ENCODE measurements around the gene LINGO1. TPM values are rescaled to one million over a fixed set of nuclear protein-coding genes. Genes with fewer than 3 reads are reported as not detected.

The LINGO1 gene
- total RNA-seq, 1 donor from 2014 or later: not detected

DNA sequence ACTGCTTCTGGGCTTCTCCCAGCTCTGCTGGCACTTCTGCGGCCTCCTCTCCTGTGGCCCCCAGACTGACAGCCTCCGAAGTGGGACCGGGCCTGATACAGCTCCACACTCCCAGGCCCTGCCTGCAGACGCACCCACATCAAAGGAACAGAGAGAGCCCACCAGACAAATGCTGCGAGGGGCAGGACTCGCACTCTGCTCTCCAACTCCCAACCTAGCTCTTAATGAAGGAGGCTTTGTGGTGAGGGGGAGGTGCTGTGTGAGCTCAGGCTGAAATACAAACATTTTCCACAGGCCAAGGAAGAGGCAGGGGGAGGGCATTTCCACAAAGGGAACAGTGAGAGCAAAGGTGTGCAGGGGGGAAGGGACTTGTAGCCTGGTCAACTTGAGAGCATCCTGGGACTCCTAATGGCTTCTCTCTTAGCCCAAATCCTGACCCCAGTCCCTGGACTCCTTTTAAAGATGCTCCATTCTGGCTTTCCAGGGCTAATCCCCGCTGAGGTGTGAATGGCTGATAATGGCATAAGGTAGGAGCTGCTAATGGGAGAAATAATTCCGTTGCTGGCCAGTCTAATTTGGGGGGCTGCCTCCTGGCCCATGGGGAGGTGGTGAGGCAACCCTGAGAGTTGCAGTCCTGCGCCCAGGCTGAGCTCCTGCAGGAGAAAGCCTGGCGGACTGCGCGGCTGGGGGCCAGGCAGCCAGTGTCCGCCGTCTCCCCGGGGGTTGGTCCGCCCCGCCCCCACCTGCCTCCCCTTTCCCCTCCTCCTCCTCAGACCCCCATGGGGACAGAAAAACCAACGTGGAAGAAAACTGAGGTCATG, 9.6 kb downstream of the LINGO1 start:
- no peak for ATAC-seq (ENCODE audit: low read depth)
- TF ChIP-seq, protein P1, sequence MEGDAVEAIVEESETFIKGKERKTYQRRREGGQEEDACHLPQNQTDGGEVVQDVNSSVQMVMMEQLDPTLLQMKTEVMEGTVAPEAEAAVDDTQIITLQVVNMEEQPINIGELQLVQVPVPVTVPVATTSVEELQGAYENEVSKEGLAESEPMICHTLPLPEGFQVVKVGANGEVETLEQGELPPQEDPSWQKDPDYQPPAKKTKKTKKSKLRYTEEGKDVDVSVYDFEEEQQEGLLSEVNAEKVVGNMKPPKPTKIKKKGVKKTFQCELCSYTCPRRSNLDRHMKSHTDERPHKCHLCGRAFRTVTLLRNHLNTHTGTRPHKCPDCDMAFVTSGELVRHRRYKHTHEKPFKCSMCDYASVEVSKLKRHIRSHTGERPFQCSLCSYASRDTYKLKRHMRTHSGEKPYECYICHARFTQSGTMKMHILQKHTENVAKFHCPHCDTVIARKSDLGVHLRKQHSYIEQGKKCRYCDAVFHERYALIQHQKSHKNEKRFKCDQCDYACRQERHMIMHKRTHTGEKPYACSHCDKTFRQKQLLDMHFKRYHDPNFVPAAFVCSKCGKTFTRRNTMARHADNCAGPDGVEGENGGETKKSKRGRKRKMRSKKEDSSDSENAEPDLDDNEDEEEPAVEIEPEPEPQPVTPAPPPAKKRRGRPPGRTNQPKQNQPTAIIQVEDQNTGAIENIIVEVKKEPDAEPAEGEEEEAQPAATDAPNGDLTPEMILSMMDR (IDR thresholded peaks at IDR 0.05): no peak
- Mint-ChIP-seq H3K9me3 (no peaks in the 10 kb centered on the region), H3K27ac (no peak overlapping the region), H3K36me3 (ENCODE audit: low read depth) (no peaks in the 10 kb centered on the region), H3K4me1 (no peaks in the 10 kb centered on the region), H3K4me3 (no peak overlapping the region), H3K27me3 (peaks cover 4% of the 10 kb centered on the region)
- intact Hi-C loops (cut with micrococcal nuclease): no loop called here
- POLR2A ChIA-PET: no interaction called here
- no peak for DNase-seq
- CTCF ChIA-PET: no interaction called here

- no peaks in the 10 kb centered on the region for H3K36me3 Mint-ChIP-seq (ENCODE audit: low read depth)
- TF ChIP-seq, protein P1 (IDR thresholded peaks at IDR 0.05): no peak
- DNase-seq (no peak), ATAC-seq (ENCODE audit: low read depth) (no peak)
- no peak overlapping the region for H3K27ac Mint-ChIP-seq
- ChIA-PET CTCF (no interaction called here), POLR2A (no interaction called here)
- H3K4me1 Mint-ChIP-seq: no peaks in the 10 kb centered on the region
- H3K27me3 Mint-ChIP-seq: peaks cover 4% of the 10 kb centered on the region
- no peak overlapping the region for H3K4me3 Mint-ChIP-seq
- no peaks in the 10 kb centered on the region for H3K9me3 Mint-ChIP-seq
- intact Hi-C loops (cut with micrococcal nuclease): no loop called here
Measured at GRCh38 chr15:77622209-77622933, 10.3 kb downstream of the LINGO1 start.

- TF ChIP-seq, protein P1 (IDR thresholded peaks at IDR 0.05): no peak
- ATAC-seq (ENCODE audit: low read depth) (no peak), DNase-seq (no peak)
- intact Hi-C loops (cut with micrococcal nuclease): no loop called here
- POLR2A ChIA-PET: no interaction called here
- Mint-ChIP-seq H3K27me3 (peaks cover 4% of the 10 kb centered on the region), H3K4me1 (no peaks in the 10 kb centered on the region), H3K9me3 (no peaks in the 10 kb centered on the region), H3K36me3 (ENCODE audit: low read depth) (no peaks in the 10 kb centered on the region), H3K4me3 (no peak overlapping the region), H3K27ac (no peak overlapping the region)
- CTCF ChIA-PET: no interaction called here
Measured at GRCh38 chr15:77621847-77622208, 10.9 kb downstream of the LINGO1 start.

GRCh38 chr15:77620960-77621647, 11.6 kb downstream of the LINGO1 start:
- Mint-ChIP-seq H3K4me3 (no peak overlapping the region), H3K4me1 (no peaks in the 10 kb centered on the region), H3K36me3 (ENCODE audit: low read depth) (no peaks in the 10 kb centered on the region), H3K27me3 (peaks cover 4% of the 10 kb centered on the region), H3K27ac (no peak overlapping the region), H3K9me3 (no peaks in the 10 kb centered on the region)
- intact Hi-C loops (cut with micrococcal nuclease): no loop called here
- POLR2A ChIA-PET: no interaction called here
- CTCF ChIA-PET: no interaction called here
- DNase-seq: no peak
- no peak for ATAC-seq (ENCODE audit: low read depth)
- TF ChIP-seq, protein P1 (IDR thresholded peaks at IDR 0.05): no peak

GRCh38 chr15:77620297-77620696, 12.4 kb downstream of the LINGO1 start:
- no peak for ATAC-seq (ENCODE audit: low read depth)
- Mint-ChIP-seq H3K4me1 (no peaks in the 10 kb centered on the region), H3K27me3 (peaks cover 4% of the 10 kb centered on the region), H3K27ac (no peak overlapping the region), H3K4me3 (no peak overlapping the region), H3K9me3 (no peaks in the 10 kb centered on the region), H3K36me3 (ENCODE audit: low read depth) (no peaks in the 10 kb centered on the region)
- CTCF ChIA-PET: no interaction called here
- DNase-seq: no peak
- intact Hi-C loops (cut with micrococcal nuclease): no loop called here
- POLR2A ChIA-PET: no interaction called here
- TF ChIP-seq, protein P1 (IDR thresholded peaks at IDR 0.05): no peak
